HS-5 (cell line): ENCODE results near the gene FAM135A.
"Not testable (repeated sequence)": the region's sequence is repeated elsewhere in the genome, so short reads cannot be mapped to it uniquely, and the experiment has no call there.

Source experiments
- DNase-seq: peaks from one replicate; pipeline ENCODE4 v3.0.0-alpha.2; 2012; ENCODE audit warnings: low read depth

Gene FAM135A

DNA sequence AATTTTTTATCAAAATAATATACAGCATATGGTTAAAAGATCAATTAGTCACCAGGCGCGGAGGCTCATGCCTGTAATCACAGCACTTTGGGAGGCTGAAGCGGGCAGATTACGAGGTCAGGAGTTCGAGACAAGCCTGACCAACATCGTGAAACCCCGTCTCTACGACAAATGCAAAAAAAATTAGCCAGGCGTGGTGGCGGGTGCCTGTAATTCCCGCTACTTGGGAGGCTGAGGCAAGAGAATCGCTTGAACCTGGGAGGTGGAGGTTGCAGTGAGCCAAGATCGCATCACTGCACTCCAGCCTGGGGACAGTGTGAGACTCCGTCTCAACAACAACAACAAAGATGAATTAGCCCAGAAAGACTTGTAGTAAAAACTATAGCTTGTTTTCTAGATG, 46.4 kb downstream of the FAM135A start:
- DNase-seq, result not testable (repeated sequence)

DNA sequence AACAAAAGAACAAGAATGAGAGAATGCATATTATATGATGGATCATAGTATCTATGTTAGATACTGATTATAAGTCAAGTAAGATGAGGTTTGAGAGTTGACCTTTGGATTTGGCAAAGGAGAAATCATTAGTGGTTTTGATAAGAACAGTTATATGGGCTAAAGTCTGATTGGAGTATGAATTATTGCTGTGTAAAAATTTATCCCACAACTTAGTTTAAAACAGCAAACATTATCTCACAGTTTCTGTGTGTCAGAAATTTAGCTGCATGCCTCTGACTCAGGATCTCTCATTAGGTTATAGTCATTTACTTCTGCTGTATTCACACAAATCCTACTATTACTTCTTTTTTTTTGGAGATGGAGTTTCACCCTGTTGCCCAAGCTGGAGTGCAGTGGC, 56.7 kb downstream of the FAM135A start:
- no peak for DNase-seq

DNA sequence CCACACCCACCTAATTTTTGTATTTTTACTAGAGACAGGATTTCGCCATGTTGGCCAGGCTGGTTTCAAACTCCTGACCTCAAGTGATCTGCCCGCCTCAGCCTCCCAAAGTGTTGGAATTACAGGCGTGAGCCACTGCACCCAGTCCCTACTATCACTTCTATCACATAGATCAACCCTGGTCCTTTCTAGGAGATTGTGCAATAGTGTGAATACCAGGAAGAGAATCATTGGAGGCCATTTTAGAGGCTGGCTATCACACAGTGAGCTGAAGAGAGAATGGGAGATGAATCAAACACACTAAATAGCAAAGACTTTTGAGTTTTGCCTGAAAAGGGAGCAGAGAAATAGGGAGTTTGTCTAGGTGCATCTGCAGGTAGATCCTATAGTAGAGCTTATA, 57.2 kb downstream of the FAM135A start:
- DNase-seq, result not testable (repeated sequence)

DNA sequence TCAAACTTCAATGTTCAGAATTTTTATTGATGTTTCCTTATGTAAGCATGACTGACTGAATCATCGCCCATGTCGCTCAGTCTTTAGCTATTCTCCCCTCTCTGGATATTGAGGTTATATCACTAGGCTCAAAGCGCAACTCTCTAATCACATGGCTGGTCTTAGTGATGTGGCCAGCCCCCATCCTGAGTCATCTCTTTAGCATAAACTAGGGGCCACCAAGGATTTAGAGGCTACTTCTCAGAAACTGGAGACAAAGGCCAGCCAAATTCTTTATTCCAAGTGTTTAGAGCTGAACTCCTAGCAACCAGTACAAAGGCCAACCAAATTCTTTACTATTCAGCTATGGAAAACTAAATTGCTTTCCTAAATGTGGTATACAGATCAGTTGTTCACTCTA, 61.4 kb downstream of the FAM135A start:
- DNase-seq, result no peak

- no peak for DNase-seq
Measured at GRCh38 chr6:70479236-70479635, 65.9 kb downstream of the FAM135A start.

DNA sequence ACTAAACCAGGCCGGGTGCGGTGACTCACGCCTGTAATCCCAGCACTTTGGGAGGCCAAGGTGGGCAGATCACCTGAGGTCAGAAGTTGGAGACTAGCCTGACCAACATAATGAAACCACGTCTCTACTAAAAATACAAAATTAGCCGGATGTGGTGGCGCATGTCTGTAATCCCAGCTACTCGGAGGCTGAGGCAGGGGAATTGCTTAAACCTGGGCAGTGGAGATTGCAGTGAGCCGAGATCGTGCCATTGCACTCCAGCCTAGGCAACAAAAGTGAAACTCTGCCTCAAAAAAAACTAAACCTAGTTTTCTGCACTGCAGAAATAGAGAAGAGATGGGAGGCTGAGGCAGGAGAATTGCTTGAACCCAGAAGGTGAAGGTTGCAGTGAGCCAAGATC, 73.3 kb downstream of the FAM135A start:
- not testable (repeated sequence) for DNase-seq

DNA sequence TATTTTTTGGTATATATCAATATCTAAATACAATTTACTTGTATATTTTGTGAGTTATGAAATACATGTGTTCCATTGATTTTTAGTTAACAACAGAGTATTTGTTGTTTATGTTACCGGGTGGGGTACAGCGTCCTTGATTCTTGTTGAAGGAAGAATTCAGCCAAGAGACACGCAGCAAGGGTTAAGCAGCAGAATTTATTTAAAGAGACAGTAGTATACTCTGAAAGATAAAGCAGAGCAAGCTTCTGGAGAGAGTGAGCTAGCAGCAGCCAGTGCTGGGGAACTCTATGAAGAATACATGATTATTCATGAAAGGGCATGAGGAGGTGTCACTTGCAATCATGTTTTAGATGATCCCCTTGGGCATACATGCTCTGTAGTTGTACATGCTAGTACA, 76.1 kb downstream of the FAM135A start:
- DNase-seq, result no peak

- no peak for DNase-seq
Measured at GRCh38 chr6:70494833-70495232, 81.5 kb downstream of the FAM135A start.

- not testable (repeated sequence) for DNase-seq
Measured at GRCh38 chr6:70495790-70496189, 82.5 kb downstream of the FAM135A start.

DNA sequence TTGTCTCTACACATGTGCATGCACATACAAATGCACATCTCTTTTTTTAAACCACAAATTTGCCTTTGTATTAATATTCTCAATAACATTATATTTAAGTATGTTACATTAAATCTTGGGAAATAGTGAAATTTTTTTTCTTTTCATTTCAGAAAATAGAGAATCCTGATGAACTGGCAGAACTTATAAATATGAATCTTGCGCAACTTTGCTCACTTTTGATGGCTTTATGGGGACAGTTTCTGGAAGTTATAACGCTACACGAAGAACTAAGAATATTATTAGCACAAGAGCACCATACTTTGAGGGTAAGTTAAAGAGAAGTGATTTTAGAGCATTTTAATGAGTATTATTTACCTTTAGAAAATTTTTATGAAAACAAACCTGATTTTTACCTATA, 89.2 kb downstream of the FAM135A start:
- no peak for DNase-seq

GRCh38 chr6:70503813-70504465, 90.6 kb downstream of the FAM135A start:
- DNase-seq, result no peak

DNA sequence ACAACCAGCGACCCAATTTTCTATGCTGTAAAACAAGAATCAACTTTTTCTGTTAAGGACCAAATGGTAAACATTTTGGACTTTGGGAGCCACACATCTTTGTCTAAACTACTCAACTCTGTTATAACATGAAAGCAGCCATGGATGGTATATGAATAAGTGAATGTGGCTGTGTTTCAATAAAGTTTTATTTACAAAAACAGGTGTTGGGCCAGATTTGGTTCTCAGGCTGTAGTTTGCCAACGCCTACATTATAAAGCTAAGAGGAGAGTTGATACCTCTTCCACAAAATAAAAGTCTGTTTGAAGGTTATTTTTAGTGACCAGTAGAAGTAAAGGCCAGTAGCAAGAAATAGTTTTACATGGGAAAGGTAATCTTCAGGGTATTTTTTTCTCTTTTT, 93.0 kb downstream of the FAM135A start:
- no peak for DNase-seq

GRCh38 chr6:70507161-70507560, 93.9 kb downstream of the FAM135A start:
- DNase-seq, result no peak

DNA sequence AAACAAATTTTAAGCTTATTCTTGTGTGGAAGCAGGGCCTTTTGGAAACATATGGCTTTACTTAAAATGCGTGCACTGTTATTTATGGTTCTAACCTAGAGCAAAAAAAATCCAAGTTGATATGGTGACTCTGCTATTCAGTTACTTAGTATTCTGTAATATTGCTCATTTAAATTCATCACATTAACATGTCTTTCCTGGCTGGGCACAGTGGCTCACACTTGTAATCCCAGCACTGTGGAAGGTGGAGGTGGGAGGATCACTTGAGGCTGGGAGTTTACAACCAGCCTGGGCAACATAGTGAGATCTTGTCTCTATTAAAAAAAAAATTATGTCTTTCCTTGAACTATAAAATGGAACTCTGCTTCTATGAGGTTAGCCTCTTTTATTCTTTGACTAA, 95.6 kb downstream of the FAM135A start:
- DNase-seq, result no peak

DNA sequence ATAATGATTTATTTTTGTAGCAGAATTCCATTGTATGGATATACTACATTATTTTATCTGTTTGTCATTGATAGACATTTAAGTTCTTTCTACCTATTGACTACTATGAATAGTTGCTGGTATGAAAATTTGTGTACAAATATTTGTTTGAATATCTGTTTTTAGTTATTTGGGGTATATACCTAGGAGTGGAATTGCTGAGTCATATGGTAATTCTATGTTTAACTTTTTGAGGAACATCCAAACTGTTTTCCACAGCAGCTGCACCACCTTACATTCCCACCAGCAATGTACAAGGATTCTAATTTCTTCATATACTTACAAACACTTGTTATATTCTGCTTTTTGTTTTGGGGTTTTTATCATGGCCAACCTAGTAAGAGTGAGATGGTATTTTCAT, 97.3 kb downstream of the FAM135A start:
- DNase-seq, result no peak

DNA sequence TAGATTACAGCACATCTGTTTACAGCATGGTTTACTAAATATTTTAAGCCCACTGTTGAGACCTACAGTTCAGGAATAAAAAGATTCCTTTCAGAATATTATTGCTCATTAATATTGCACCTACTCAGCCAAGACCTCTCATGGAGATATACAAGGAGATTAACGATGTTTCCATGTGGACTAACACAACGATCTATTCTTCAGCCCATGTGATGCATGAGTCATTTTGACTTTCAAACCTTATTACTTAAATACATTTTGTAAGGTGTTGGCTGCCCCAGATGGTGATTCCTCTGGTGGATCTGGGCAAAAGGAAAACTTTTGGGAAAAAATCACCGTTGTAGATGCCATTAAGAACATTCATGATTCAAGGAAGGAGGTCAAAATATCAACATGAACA, 105.4 kb downstream of the FAM135A start:
- DNase-seq, result no peak

- DNase-seq, result peak; percentile 3
Measured at GRCh38 chr6:70520575-70520974, 107.3 kb downstream of the FAM135A start.

DNA sequence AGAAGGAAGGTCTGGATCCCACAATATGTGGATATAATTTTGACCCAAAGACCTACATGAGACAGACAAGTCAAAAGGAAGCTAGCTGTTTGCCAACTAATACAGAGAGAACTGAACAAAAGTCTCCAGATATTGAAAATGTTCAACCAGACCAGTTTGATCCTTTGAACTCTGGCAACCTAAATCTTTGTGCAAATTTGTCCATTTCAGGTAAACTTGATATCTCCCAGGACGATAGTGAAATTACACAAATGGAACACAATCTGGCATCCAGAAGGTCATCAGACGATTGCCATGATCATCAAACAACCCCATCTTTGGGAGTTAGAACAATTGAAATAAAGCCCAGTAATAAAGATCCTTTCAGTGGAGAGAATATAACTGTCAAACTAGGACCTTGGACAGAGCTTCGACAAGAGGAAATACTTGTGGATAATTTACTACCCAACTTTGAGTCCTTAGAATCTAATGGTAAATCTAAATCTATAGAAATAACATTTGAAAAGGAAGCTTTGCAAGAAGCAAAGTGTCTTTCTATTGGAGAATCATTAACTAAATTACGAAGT, 111.5 kb downstream of the FAM135A start:
- DNase-seq, result no peak

- peak; percentile 19 for DNase-seq
Measured at GRCh38 chr6:70527071-70527737, 113.9 kb downstream of the FAM135A start.

GRCh38 chr6:70530023-70530422, 116.7 kb downstream of the FAM135A start:
- no peak for DNase-seq

DNA sequence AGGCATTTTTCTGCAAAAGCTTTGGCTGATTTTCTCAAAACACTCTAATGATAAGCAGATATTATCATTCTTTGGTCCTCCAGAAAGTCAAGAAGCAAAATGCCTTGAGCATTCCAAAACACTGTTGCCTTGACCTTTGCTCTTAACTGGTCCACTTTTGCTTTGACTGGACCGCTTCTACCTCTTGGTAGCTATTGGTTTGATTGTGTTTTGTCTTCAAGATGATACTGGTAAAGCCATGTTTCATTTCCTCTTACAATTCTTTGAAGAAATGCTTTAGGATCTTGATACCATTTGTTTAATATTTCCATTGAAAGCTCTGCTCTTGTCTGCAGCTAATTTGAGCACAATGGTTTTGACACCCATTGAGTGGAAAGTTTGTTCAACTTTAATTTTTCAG, 117.8 kb downstream of the FAM135A start:
- DNase-seq, result no peak

DNA sequence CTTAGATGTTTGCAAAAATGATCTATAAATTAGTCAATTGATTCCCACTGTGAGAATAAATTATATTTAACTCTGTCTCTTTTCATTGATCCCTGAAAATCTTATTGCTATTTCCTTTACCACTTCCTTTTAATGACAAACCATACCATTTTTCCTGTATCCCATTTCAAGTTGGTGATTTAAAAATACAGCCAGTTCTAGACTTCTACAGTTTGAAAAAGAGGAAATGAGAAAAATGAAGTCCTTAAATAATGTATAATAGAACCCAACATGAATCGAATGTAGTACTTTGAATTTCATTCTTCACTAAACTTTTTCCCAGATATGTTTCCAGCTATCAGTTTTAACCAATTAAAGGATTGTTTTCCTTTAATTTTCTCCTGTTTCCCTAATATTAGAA, 124.0 kb downstream of the FAM135A start:
- no peak for DNase-seq

GRCh38 chr6:70538376-70538775, 125.1 kb downstream of the FAM135A start:
- no peak for DNase-seq

GRCh38 chr6:70547313-70547712, 134.0 kb downstream of the FAM135A start:
- no peak for DNase-seq
